Suprapubic skin (tissue), 4 donors: ENCODE results near the gene LRMDA.

Experiments used
- CTCF ChIP-seq, 2 donors: fragments of 200-600 bp in 1 of 2; fragments of 450-650 bp in 1 of 2; sonication (generic) in 1 of 2; IDR thresholded peaks; one replicate each; pipeline ENCODE4 v1.5.1; 2016 to 2019; ENCODE audit warnings: antibody characterized with exemption in 2 of 2, mild to moderate bottlenecking in 1 of 2, moderate library complexity in 1 of 2
- EP300 ChIP-seq: sonication (generic); formaldehyde crosslinking; IDR thresholded peaks from one replicate; pipeline ENCODE4 v1.6.1; 2017; ENCODE audit warnings: antibody characterized with exemption
- POLR2A ChIP-seq, 2 donors: fragments of 450-650 bp; IDR thresholded peaks; one replicate each; pipeline ENCODE4 v1.6.1; 2017; ENCODE audit warnings: antibody characterized with exemption in 2 of 2, mild to moderate bottlenecking in 2 of 2, moderate library complexity in 2 of 2
- POLR2AphosphoS5 ChIP-seq, 3 donors: sonication (generic); formaldehyde crosslinking; IDR thresholded peaks; one replicate each; pipeline ENCODE4 v1.6.1; 2017; ENCODE audit warnings: antibody characterized with exemption in 3 of 3

DNA sequence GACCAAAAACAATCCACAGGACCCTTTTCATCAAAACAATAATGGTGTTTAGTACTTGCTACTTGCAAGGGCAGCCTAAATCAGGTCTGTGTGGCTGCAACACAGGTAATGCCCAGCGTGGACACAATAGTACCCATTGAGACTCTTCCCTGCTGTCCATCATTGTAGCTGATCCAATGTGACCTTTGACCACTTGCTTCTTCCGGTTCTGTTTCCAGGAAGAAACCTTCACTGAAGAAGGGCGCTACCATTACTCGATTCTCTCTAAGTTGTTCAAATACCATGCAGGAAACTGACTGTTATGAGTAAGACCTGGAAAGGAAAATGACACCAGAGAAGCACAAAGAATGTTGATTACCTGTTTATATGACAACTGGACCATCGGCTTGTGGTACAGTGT is 1128.9 kb downstream of the LRMDA start:
- TF ChIP-seq CTCF (IDR thresholded peaks at IDR 0.05) (no peak), POLR2A (IDR thresholded peaks at IDR 0.05) (no peak), POLR2AphosphoS5 (IDR thresholded peaks at IDR 0.05) (no peak), EP300 (no peak)
